C4-2B (cell line): Measurements from ENCODE around the gene CA10.

Experiments used
- H3K27ac ChIP-seq: fragments of 450-650 bp; 2 replicates; pipeline ENCODE4 v1.5.1; 2017
- ZFX ChIP-seq: fragments of 450-650 bp; IDR thresholded peaks from 2 replicates; pipeline ENCODE4 v1.6.1; 2017
- TF ChIP-seq, protein P1 (sequence below): fragments of 450-650 bp; conservative IDR thresholded peaks from 2 replicates; pipeline ENCODE4 v1.5.1; 2017; ENCODE audit warnings: mild to moderate bottlenecking

Gene CA10

GRCh38 chr17:52048137-52048898, 110.2 kb downstream of the CA10 start:
- no peak overlapping the region for H3K27ac ChIP-seq
- no peak for TF ChIP-seq ZFX
- TF ChIP-seq, protein P1, sequence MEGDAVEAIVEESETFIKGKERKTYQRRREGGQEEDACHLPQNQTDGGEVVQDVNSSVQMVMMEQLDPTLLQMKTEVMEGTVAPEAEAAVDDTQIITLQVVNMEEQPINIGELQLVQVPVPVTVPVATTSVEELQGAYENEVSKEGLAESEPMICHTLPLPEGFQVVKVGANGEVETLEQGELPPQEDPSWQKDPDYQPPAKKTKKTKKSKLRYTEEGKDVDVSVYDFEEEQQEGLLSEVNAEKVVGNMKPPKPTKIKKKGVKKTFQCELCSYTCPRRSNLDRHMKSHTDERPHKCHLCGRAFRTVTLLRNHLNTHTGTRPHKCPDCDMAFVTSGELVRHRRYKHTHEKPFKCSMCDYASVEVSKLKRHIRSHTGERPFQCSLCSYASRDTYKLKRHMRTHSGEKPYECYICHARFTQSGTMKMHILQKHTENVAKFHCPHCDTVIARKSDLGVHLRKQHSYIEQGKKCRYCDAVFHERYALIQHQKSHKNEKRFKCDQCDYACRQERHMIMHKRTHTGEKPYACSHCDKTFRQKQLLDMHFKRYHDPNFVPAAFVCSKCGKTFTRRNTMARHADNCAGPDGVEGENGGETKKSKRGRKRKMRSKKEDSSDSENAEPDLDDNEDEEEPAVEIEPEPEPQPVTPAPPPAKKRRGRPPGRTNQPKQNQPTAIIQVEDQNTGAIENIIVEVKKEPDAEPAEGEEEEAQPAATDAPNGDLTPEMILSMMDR = no peak

DNA sequence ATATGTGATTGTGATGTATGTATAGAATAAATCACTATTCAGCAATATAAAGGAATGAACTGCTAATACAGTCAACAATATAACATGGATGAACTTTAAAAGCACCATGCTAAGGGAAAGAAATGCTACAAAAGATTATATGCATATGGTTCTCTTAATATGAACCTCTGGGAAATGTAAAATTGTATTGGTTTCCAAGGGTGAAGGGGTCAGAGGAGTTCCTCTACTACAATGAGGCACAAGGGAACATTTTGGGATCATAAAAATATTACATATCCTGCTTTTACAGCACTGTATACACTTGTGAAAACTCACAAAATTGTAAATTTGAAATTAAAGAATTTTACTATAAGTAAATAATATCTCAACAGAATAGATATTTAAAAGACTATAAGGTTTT, 111.4 kb downstream of the CA10 start:
- H3K27ac ChIP-seq = no peak overlapping the region
- TF ChIP-seq ZFX = no peak
- TF ChIP-seq, protein P1 = no peak

DNA sequence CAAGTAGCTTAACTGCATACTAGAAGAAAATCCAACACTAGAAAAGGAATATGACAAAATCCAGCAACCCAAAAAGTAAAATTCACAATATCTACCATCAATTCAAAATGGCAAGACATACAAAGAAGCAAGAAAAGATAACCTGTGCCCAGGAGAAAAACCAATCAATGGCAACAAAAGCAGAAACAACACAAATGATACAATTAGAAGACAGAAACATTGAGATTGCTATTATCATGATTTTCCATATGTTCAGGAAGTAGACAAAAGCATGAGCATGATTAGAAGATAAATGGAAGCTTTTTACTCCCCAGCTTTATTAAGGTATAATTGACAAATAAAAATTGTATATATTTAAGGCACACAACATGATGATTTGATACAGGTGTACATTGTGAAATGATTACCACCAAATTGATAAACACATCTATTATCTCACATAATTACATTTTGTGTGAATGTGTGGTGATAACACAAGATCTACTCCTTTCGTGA, 117.3 kb downstream of the CA10 start:
- TF ChIP-seq, protein P1 = no peak
- no peak for TF ChIP-seq ZFX
- no peak overlapping the region for H3K27ac ChIP-seq

DNA sequence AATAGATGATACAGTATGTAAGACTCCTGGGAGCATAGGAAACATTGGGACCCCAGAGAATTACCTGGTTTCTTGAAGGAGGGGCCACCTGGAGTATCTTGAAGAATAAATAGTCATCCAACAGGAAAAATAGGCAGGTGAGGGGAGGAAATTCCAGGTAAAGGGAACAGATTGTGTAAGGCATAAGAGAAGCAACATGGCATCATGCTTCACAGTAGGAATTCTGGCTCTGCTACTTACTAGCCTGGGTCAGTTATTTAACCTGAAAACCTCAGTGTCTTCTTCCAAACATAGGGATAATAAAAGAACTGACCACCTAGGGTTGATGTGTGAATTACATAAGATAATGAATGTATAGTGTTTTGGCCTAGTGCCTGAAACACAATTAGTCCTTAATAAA, 122.1 kb downstream of the CA10 start:
- TF ChIP-seq ZFX = no peak
- TF ChIP-seq, protein P1 = no peak

GRCh38 chr17:52035336-52035915, 123.1 kb downstream of the CA10 start:
- no peak overlapping the region for H3K27ac ChIP-seq
- no peak for TF ChIP-seq ZFX
- TF ChIP-seq, protein P1 = no peak

More for the DNA sequence above, 122.1 kb downstream of the CA10 start:
- no peak overlapping the region for H3K27ac ChIP-seq

- no peak overlapping the region for H3K27ac ChIP-seq
- TF ChIP-seq, protein P1 = no peak
- no peak for TF ChIP-seq ZFX
Measured at GRCh38 chr17:52032454-52032853, 126.1 kb downstream of the CA10 start.

DNA sequence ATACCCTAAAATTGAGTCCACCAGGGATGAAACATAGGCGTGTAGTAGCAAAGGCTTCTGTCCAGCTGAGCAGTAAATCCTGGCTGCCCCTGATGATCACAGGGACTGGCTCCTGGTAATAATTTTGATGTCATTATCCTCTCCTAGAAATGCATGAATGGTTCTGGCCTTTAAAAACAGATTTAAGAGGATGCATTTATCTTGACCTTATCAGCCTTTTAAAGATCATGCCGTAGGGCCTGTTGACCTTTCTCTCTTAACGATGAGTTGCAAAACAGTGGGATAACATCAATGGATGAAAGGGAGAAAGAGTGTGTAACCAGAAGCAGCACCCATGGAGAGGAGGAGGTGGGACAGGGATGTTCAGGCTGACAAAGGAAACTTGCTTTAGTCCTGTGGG, 128.5 kb downstream of the CA10 start:
- TF ChIP-seq ZFX = no peak
- TF ChIP-seq, protein P1 = no peak
- H3K27ac ChIP-seq = no peak overlapping the region
